PFSK-1 (cell line): ENCODE measurements around the gene IGFBP5.

Experiments used
- FOXP2 ChIP-seq: optimal IDR thresholded peaks from 2 replicates; pipeline ENCODE3; 2011; ENCODE audit warnings: borderline replicate concordance, control low read depth, inconsistent platforms; ENCODE audit not compliant: insufficient read depth; ENCODE audit errors: extremely low read length, extremely low read depth
- POLR2AphosphoS5 ChIP-seq: IDR thresholded peaks from 2 replicates; pipeline ENCODE4 v1.6.1; 2012; ENCODE audit warnings: low read depth, mild to moderate bottlenecking, control low read depth, low read length, moderate library complexity
- REST ChIP-seq, 2 experiments: IDR thresholded peaks; 2 replicates each; pipeline versions ENCODE4 v1.6.1 to v1.8.0; 2011 to 2012; ENCODE audit warnings: low read depth in 2 of 2, low read length in 2 of 2, control low read depth in 1 of 2, inconsistent platforms in 1 of 2, mild to moderate bottlenecking in 1 of 2, moderate library complexity in 1 of 2; ENCODE audit not compliant: insufficient read depth in 1 of 2
- SIN3A ChIP-seq: IDR thresholded peaks from 2 replicates; pipeline ENCODE4 v1.6.1; 2012; ENCODE audit warnings: mild to moderate bottlenecking, low read length, moderate library complexity, borderline replicate concordance; ENCODE audit not compliant: insufficient read depth
- TAF1 ChIP-seq: IDR thresholded peaks from 2 replicates; pipeline ENCODE4 v1.6.1; 2012; ENCODE audit warnings: low read length, control low read depth, borderline replicate concordance; ENCODE audit not compliant: insufficient read depth

Gene IGFBP5

GRCh38 chr2:216670266-216671080, 24.9 kb downstream of the IGFBP5 start:
- TF ChIP-seq TAF1 (no peak), POLR2AphosphoS5 (no peak), SIN3A (no peak), REST (IDR thresholded peaks at IDR 0.05; ENCODE audit: insufficient read depth in 1 of 2, low read depth in 2 of 2, low read length in 2 of 2) (no peak), FOXP2 (no peak)

GRCh38 chr2:216666461-216667233, 28.7 kb downstream of the IGFBP5 start:
- TF ChIP-seq POLR2AphosphoS5: no peak
- no peak for TF ChIP-seq REST (IDR thresholded peaks at IDR 0.05; ENCODE audit: insufficient read depth in 1 of 2, low read depth in 2 of 2, low read length in 2 of 2)
- TF ChIP-seq FOXP2: no peak
- TF ChIP-seq SIN3A: no peak
- no peak for TF ChIP-seq TAF1

GRCh38 chr2:216665717-216666116, 29.6 kb downstream of the IGFBP5 start:
- no peak for TF ChIP-seq TAF1
- no peak for TF ChIP-seq POLR2AphosphoS5
- TF ChIP-seq SIN3A: no peak
- no peak for TF ChIP-seq REST (IDR thresholded peaks at IDR 0.05; ENCODE audit: insufficient read depth in 1 of 2, low read depth in 2 of 2, low read length in 2 of 2)
- no peak for TF ChIP-seq FOXP2

- TF ChIP-seq TAF1: no peak
- TF ChIP-seq POLR2AphosphoS5: no peak
These were observed 30.1 kb downstream of the IGFBP5 start for GRCh38 chr2:216665242-216665641.

- TF ChIP-seq FOXP2 (no peak), TAF1 (no peak), POLR2AphosphoS5 (no peak), REST (IDR thresholded peaks at IDR 0.05; ENCODE audit: insufficient read depth in 1 of 2, low read depth in 2 of 2, low read length in 2 of 2) (no peak)
These were observed 30.7 kb downstream of the IGFBP5 start for GRCh38 chr2:216664593-216665034.
